Mesendoderm (in vitro differentiated cells): ENCODE data around the gene GRAMD2B.

ENCODE experiments used
- DNase-seq: peaks from one replicate; pipeline ENCODE4 v3.0.0; 2013
- H2AK5ac ChIP-seq: 2 replicates; pipeline ENCODE4 v1.6.1; 2013; ENCODE audit warnings: low read length, inconsistent platforms
- H2BK120ac ChIP-seq: 2 replicates; pipeline ENCODE4 v1.6.1; 2013; ENCODE audit warnings: low read depth, mild to moderate bottlenecking, low read length, moderate library complexity, mixed read lengths
- H2BK15ac ChIP-seq: replicated peaks from 2 replicates; pipeline ENCODE4 v1.6.1; 2013; ENCODE audit warnings: low read depth, mild to moderate bottlenecking, moderate library complexity
- H2BK5ac ChIP-seq: 2 replicates; pipeline ENCODE4 v1.6.1; 2013; ENCODE audit warnings: low read length, inconsistent platforms
- H3K18ac ChIP-seq: 2 replicates; pipeline ENCODE4 v1.6.1; 2013; ENCODE audit warnings: mild to moderate bottlenecking, low read length, mixed read lengths
- H3K23ac ChIP-seq: one replicate; pipeline ENCODE4 v1.6.1; 2013; ENCODE audit warnings: low read length
- H3K27ac ChIP-seq: 2 replicates; pipeline ENCODE4 v1.5.1; 2013; ENCODE audit warnings: low read depth, mild to moderate bottlenecking, inconsistent platforms, low read length, moderate library complexity
- H3K27me3 ChIP-seq: 2 replicates; pipeline ENCODE4 v1.6.1; 2013; ENCODE audit warnings: low read length, control low read depth, mild to moderate bottlenecking, inconsistent platforms; ENCODE audit not compliant: insufficient read depth, poor library complexity
- H3K36me3 ChIP-seq: 2 replicates; pipeline ENCODE4 v1.6.1; 2013; ENCODE audit warnings: low read length, inconsistent platforms; ENCODE audit not compliant: control insufficient read depth, insufficient read depth
- H3K4ac ChIP-seq: one replicate; pipeline ENCODE4 v1.6.1; 2013; ENCODE audit warnings: low read depth, mild to moderate bottlenecking, low read length, moderate library complexity
- H3K4me1 ChIP-seq: 2 replicates; pipeline ENCODE4 v1.6.1; 2013; ENCODE audit warnings: low read depth, low read length, inconsistent platforms; ENCODE audit not compliant: control insufficient read depth
- H3K4me2 ChIP-seq: 2 replicates; pipeline ENCODE4 v1.6.1; 2013; ENCODE audit warnings: low read length
- H3K4me3 ChIP-seq: 2 replicates; pipeline ENCODE4 v1.5.1; 2013; ENCODE audit warnings: mild to moderate bottlenecking, low read length
- H3K56ac ChIP-seq: one replicate; pipeline ENCODE4 v1.6.1; 2013; ENCODE audit warnings: low read length
- H3K79me1 ChIP-seq: 2 replicates; pipeline ENCODE4 v1.6.1; 2013; ENCODE audit warnings: low read length, inconsistent platforms
- H3K79me2 ChIP-seq: 2 replicates; pipeline ENCODE4 v1.6.1; 2013; ENCODE audit warnings: mild to moderate bottlenecking, low read length; ENCODE audit not compliant: control insufficient read depth, insufficient read depth
- H3K9ac ChIP-seq: 2 replicates; pipeline ENCODE4 v1.6.1; 2013; ENCODE audit warnings: low read length, inconsistent platforms
- H4K5ac ChIP-seq: one replicate; pipeline ENCODE4 v1.6.1; 2013; ENCODE audit warnings: low read length
- H4K8ac ChIP-seq: one replicate; pipeline ENCODE4 v1.6.1; 2013; ENCODE audit warnings: low read depth, mild to moderate bottlenecking, control low read depth, low read length, moderate library complexity
- WGBS: extraction: QIAGEN DNeasy Blood & Tissue Kit; methylation state at CpG from one replicate; pipeline ENCODE4 v1.1.7; 2013; ENCODE audit warnings: low lambda C conversion rate, missing lambda C conversion rate; ENCODE audit not compliant: insufficient coverage; ENCODE audit errors: extremely low coverage; 5-methylcytosine and 5-hydroxymethylcytosine counted together

Gene GRAMD2B

DNA sequence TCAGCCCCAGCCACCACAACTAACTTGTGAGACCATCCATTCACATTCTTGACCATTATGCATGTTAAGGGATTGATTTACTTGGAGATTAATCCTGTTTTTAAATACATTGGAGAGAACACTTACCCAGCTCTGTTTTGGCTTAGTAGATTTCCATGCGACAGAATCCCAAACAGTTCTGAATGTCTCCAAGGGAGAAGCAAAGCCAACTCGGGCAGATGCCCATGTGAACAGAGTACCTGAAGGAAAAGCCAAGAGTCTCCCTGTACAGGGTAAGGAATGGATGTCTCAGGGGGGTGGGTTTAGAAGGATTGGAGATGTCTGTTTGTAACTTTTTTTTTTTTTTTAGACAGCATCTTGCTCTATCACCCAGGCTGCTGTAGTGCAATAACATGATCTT is 61.0 kb downstream of the GRAMD2B start:
- Histone ChIP-seq H3K4me3 (no peak overlapping the region), H4K8ac (no peak overlapping the region), H3K27ac (no peak overlapping the region), H2BK120ac (no peak overlapping the region), H2BK15ac (no peak overlapping the region), H3K4me2 (no peak overlapping the region), H3K27me3 (no peaks in the 10 kb centered on the region), H3K36me3 (no peaks in the 10 kb centered on the region), H3K79me1 (no peaks in the 10 kb centered on the region), H3K56ac (no peak overlapping the region), H2BK5ac (no peak overlapping the region), H3K4ac (no peak overlapping the region), H4K5ac (no peak overlapping the region), H3K4me1 (no peaks in the 10 kb centered on the region), H3K18ac (no peak overlapping the region), H3K9ac (no peak overlapping the region), H2AK5ac (no peak overlapping the region), H3K79me2 (no peaks in the 10 kb centered on the region), H3K23ac (no peak overlapping the region)
- WGBS: no CpG with 5 or more reads among the region's 2 CpGs
- DNase-seq: no peak

DNA sequence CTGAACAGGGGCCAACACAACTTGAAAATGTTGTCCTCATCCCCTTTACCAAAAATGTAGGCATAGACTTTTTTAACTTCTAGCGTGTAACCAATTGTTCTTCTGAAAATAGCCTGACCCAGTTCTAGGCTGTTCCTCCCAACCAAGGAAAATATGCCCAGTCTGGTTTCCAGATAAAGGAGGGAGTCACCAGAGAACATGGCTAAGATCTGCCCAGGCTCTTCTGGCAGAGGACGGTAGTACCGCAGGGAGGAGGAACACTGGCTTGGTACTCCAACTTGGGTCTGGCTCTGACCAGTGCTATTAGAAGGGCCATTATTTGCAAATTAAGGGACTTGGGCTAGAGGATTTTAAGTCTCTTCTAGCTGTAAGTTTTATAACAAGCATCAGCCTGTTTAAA is 63.1 kb downstream of the GRAMD2B start:
- H3K36me3 ChIP-seq: no peaks in the 10 kb centered on the region
- no peak overlapping the region for H3K4me2 ChIP-seq
- WGBS: no CpG with 5 or more reads among the region's 3 CpGs
- H3K79me2 ChIP-seq: no peaks in the 10 kb centered on the region
- no peak overlapping the region for H4K5ac ChIP-seq
- no peak overlapping the region for H3K18ac ChIP-seq
- H3K79me1 ChIP-seq: no peaks in the 10 kb centered on the region
- H2BK15ac ChIP-seq: no peak overlapping the region
- H4K8ac ChIP-seq: no peak overlapping the region
- H2BK5ac ChIP-seq: no peak overlapping the region
- H3K23ac ChIP-seq: no peak overlapping the region
- H3K9ac ChIP-seq: no peak overlapping the region
- H3K4me3 ChIP-seq: no peak overlapping the region
- no peaks in the 10 kb centered on the region for H3K27me3 ChIP-seq
- no peak overlapping the region for H3K27ac ChIP-seq
- H2AK5ac ChIP-seq: no peak overlapping the region
- H3K4me1 ChIP-seq: no peaks in the 10 kb centered on the region
- H3K4ac ChIP-seq: no peak overlapping the region
- H3K56ac ChIP-seq: no peak overlapping the region
- H2BK120ac ChIP-seq: no peak overlapping the region
- no peak for DNase-seq

DNA sequence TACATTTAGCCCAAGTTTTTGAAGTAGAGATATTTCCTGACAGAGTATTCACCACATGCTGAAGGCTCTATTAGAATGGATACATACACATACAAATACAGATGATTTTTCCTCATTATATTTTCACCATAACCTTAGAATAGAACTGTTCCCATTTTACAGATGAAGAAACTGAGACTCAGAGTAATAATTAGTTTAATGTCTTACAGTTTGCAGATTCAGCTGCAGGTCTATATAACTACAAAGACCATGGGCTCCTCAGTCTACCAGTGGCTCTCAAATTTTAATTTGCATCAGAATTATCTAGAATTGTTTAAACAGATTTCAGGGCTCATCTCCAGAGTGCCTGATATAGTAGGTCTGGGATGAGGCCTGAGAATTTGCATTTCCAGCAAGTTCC is 64.4 kb downstream of the GRAMD2B start:
- H2BK5ac ChIP-seq: no peak overlapping the region
- H3K4ac ChIP-seq: no peak overlapping the region
- H3K4me3 ChIP-seq: no peak overlapping the region
- H3K27ac ChIP-seq: no peak overlapping the region
- H2BK15ac ChIP-seq: no peak overlapping the region
- H3K79me1 ChIP-seq: no peaks in the 10 kb centered on the region
- no peak overlapping the region for H3K4me2 ChIP-seq
- H3K27me3 ChIP-seq: no peaks in the 10 kb centered on the region
- H3K79me2 ChIP-seq: no peaks in the 10 kb centered on the region
- no peak overlapping the region for H2BK120ac ChIP-seq
- H3K9ac ChIP-seq: no peak overlapping the region
- H3K36me3 ChIP-seq: no peaks in the 10 kb centered on the region
- no peak overlapping the region for H3K18ac ChIP-seq
- no peak for DNase-seq
- H3K23ac ChIP-seq: no peak overlapping the region
- H4K8ac ChIP-seq: no peak overlapping the region
- H4K5ac ChIP-seq: no peak overlapping the region
- no peaks in the 10 kb centered on the region for H3K4me1 ChIP-seq
- H2AK5ac ChIP-seq: no peak overlapping the region
- H3K56ac ChIP-seq: no peak overlapping the region

DNA sequence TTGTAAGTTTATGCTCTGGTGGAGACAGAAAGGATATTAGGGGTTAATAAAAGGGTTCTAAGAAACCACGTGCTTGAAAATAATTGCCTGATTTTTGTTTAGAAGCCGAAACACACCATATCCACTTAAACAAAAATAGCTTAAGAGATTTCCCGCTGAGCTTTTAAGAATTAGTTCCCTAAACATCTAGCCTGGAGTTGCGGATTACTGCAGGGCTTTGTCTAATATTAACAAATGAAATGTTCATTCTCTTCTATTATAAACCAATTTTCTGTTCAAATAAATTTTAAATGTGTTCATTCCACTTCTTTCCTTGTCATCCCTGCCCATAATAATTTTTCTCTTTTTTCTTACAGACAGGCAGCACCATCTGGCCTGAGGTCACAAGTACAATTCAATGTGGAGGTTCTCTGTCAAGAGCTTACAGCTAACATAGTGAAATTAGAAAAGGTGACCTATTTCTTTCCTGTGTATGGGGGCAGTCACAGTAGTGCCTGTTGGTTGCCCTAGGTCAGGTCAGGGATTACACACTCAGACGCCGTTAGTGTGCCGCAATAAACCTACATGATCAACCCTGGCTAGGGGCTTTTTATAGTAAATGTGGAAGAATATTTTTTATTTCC is 65.3 kb downstream of the GRAMD2B start:
- DNase-seq: no peak
- Histone ChIP-seq H3K4me1 (no peaks in the 10 kb centered on the region), H3K18ac (no peak overlapping the region), H2AK5ac (no peak overlapping the region), H3K4me2 (no peak overlapping the region), H3K79me2 (no peaks in the 10 kb centered on the region), H4K5ac (no peak overlapping the region), H3K4ac (peak overlapping the region; percentile 16), H3K56ac (no peak overlapping the region), H3K79me1 (no peaks in the 10 kb centered on the region), H2BK15ac (no peak overlapping the region), H3K27me3 (no peaks in the 10 kb centered on the region), H3K36me3 (no peaks in the 10 kb centered on the region), H2BK5ac (no peak overlapping the region), H3K27ac (no peak overlapping the region), H2BK120ac (no peak overlapping the region), H3K9ac (no peak overlapping the region), H3K23ac (no peak overlapping the region), H4K8ac (no peak overlapping the region), H3K4me3 (no peak overlapping the region)
- WGBS: no CpG with 5 or more reads among the region's 7 CpGs

DNA sequence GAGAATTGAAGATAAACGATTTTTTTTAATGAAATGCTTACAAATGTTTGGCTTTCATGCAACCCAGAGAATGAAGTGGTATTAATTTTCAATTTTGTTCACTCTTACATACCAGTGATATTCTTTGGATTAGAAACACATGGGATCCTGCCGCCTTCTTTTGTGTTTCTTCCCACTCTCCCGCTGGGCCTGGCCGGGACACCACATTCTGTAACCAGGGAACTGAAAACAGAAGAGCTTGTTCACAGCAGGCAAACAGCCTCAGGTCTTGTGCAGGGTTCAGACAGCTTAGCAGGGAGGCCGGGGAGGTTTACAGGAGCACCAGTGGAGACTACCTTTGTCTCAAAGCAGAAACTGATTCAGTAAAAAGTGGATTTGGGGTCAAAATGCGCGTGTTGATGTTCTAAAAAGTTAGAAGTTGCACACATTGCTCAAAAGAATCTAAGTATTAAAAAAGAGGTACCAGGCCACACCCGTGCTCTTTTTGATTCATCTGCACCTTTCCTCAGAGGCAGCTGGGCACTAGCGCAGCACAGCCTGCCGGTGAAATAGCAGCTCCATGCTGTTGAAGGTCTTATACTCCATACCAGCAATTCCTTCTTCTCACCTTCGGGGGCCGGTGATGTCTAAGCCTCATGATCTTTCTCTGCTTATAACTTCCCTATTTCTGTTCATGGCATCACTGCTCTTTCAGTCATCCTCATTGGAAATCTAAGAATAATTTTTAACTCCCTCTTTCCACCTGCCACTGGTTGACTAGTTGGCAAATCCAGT is 67.1 kb downstream of the GRAMD2B start:
- H3K4ac ChIP-seq: no peak overlapping the region
- no peaks in the 10 kb centered on the region for H3K27me3 ChIP-seq
- no peak overlapping the region for H2AK5ac ChIP-seq
- H2BK15ac ChIP-seq: no peak overlapping the region
- H4K5ac ChIP-seq: no peak overlapping the region
- no peak overlapping the region for H2BK5ac ChIP-seq
- no peak overlapping the region for H3K4me3 ChIP-seq
- H3K79me1 ChIP-seq: no peaks in the 10 kb centered on the region
- H3K36me3 ChIP-seq: no peaks in the 10 kb centered on the region
- no peak overlapping the region for H3K9ac ChIP-seq
- H3K56ac ChIP-seq: no peak overlapping the region
- no CpG with 5 or more reads among the region's 12 CpGs for WGBS
- H3K4me1 ChIP-seq: no peaks in the 10 kb centered on the region
- H4K8ac ChIP-seq: no peak overlapping the region
- peak; percentile 52 for DNase-seq
- H3K23ac ChIP-seq: no peak overlapping the region
- no peak overlapping the region for H3K27ac ChIP-seq
- no peak overlapping the region for H3K4me2 ChIP-seq
- H3K18ac ChIP-seq: no peak overlapping the region
- no peaks in the 10 kb centered on the region for H3K79me2 ChIP-seq
- H2BK120ac ChIP-seq: no peak overlapping the region

DNA sequence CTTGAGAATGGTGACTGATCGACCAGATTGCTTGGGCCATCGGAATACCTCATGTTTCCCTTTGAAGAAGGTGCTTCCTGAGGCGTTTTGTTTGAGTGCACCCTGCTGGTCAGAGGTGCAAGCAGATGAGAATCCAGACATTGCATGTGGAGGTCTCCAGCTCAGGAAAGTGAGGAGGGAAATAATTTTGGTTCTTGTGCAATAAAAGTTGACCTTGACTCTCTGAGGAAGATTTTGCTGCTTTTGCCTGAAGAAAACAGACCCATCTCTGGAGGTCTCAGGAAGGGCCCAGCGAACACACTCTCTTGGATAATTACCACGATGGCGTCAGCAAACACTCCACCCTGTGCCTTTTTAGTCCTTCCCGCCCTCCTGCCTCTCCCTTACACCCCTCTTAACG is 69.7 kb downstream of the GRAMD2B start:
- Histone ChIP-seq H3K9ac (no peak overlapping the region), H3K18ac (no peak overlapping the region), H2BK5ac (no peak overlapping the region), H2AK5ac (no peak overlapping the region), H3K79me2 (no peaks in the 10 kb centered on the region), H3K4me3 (no peak overlapping the region), H3K27ac (no peak overlapping the region), H3K36me3 (no peaks in the 10 kb centered on the region), H3K79me1 (no peaks in the 10 kb centered on the region), H3K27me3 (no peaks in the 10 kb centered on the region), H3K56ac (no peak overlapping the region), H4K8ac (no peak overlapping the region), H3K4me2 (no peak overlapping the region), H3K4ac (no peak overlapping the region), H3K4me1 (no peaks in the 10 kb centered on the region), H2BK120ac (no peak overlapping the region), H3K23ac (no peak overlapping the region), H4K5ac (no peak overlapping the region), H2BK15ac (no peak overlapping the region)
- peak; percentile 59 for DNase-seq
- no CpG with 5 or more reads among the region's 8 CpGs for WGBS
